ENCODE measurements around the gene PRDM1.

Gene PRDM1

GRCh38 chr6:106085984-106086813 lies at the start of gene PRDM1:
PRDM1 (plus strand) TSS chr6:106086336; CDS start chr6:106086554, 218 bp downstream.
- DNase-seq: peak; percentile 72

- no peak for DNase-seq
Observed at GRCh38 chr6:106037060-106037459, 49.1 kb upstream of the PRDM1 start.

GRCh38 chr6:106039897-106040592 lies 46.1 kb upstream of the PRDM1 start:
- no peak for DNase-seq

- no peak for DNase-seq
Observed at GRCh38 chr6:106044151-106044550, 42.0 kb upstream of the PRDM1 start.

GRCh38 chr6:106045077-106045476 lies 41.1 kb upstream of the PRDM1 start:
- no peak for DNase-seq

GRCh38 chr6:106046116-106046853 lies 39.9 kb upstream of the PRDM1 start:
- DNase-seq: no peak

- DNase-seq: no peak
Observed at GRCh38 chr6:106046854-106047200, 39.3 kb upstream of the PRDM1 start.

- DNase-seq: no peak
Observed at GRCh38 chr6:106048336-106048735, 37.8 kb upstream of the PRDM1 start.

- no peak for DNase-seq
Observed at GRCh38 chr6:106050538-106050937, 35.6 kb upstream of the PRDM1 start.

GRCh38 chr6:106051226-106051625 lies 34.9 kb upstream of the PRDM1 start:
- no peak for DNase-seq

- DNase-seq: no peak
Observed at GRCh38 chr6:106053484-106054205, 32.5 kb upstream of the PRDM1 start.

- no peak for DNase-seq
Observed at GRCh38 chr6:106055489-106055888, 30.6 kb upstream of the PRDM1 start.

GRCh38 chr6:106056060-106056745 lies 29.9 kb upstream of the PRDM1 start:
- DNase-seq: no peak

GRCh38 chr6:106056746-106057390 lies 29.3 kb upstream of the PRDM1 start:
- peak; percentile 27 for DNase-seq

GRCh38 chr6:106059331-106059730 lies 26.8 kb upstream of the PRDM1 start:
- DNase-seq: no peak

GRCh38 chr6:106060167-106060566 lies 26.0 kb upstream of the PRDM1 start:
- no peak for DNase-seq

- no peak for DNase-seq
Observed at GRCh38 chr6:106063448-106063850, 22.7 kb upstream of the PRDM1 start.

- no peak for DNase-seq
Observed at GRCh38 chr6:106064142-106064541, 22.0 kb upstream of the PRDM1 start.

GRCh38 chr6:106064756-106065155 lies 21.4 kb upstream of the PRDM1 start:
- DNase-seq: no peak

GRCh38 chr6:106066989-106067388 lies 19.1 kb upstream of the PRDM1 start:
- DNase-seq: no peak

GRCh38 chr6:106069478-106069877 lies 16.7 kb upstream of the PRDM1 start:
- DNase-seq: peak; percentile 97

- DNase-seq: no peak
Observed at GRCh38 chr6:106070636-106071035, 15.5 kb upstream of the PRDM1 start.
